ENCODE data around the gene MERTK.
"Not testable (repeated sequence)": the region's sequence is repeated elsewhere in the genome, so short reads cannot be mapped to it uniquely, and the experiment has no call there.

MERTK gene

GRCh38 chr2:112054847-112055729 is 156.7 kb downstream of the MERTK start, which contains the start of gene TMEM87B:
Gene TMEM87B (plus strand): TSS chr2:112055269. CDS start chr2:112055592, 323 bp downstream.
- Histone ChIP-seq H3K27ac (ENCODE audit: low read depth, low read length, severe bottlenecking) (peak within 1 kb of the TSS; percentile 79), H3K36me3 (ENCODE audit: control insufficient read depth, insufficient read depth, low read length) (peaks cover 26% of the 10 kb centered on the region), H3K9me3 (ENCODE audit: control insufficient read depth, low read length) (no peaks in the 10 kb centered on the region), H3K4me3 (ENCODE audit: extremely low read depth, insufficient read depth, low read length, poor library complexity, severe bottlenecking) (peak within 1 kb of the TSS; percentile 85), H3K4me1 (ENCODE audit: control insufficient read depth, insufficient read depth, low read length, poor library complexity, severe bottlenecking) (peaks cover 25% of the 10 kb centered on the region)
- WGBS, 2 experiments (ENCODE audit: insufficient coverage in 2 of 2) = 0% methylated on average over 50 to 63 of the region's 90 CpGs

GRCh38 chr2:112055730-112056625 is 157.6 kb downstream of the MERTK start:
- Histone ChIP-seq H3K4me3 (ENCODE audit: extremely low read depth, insufficient read depth, low read length, poor library complexity, severe bottlenecking) (peak overlapping the region; percentile 85), H3K36me3 (ENCODE audit: control insufficient read depth, insufficient read depth, low read length) (peaks cover 32% of the 10 kb centered on the region), H3K4me1 (ENCODE audit: control insufficient read depth, insufficient read depth, low read length, poor library complexity, severe bottlenecking) (peaks cover 25% of the 10 kb centered on the region), H3K9me3 (ENCODE audit: control insufficient read depth, low read length) (no peaks in the 10 kb centered on the region), H3K27ac (ENCODE audit: low read depth, low read length, severe bottlenecking) (peak overlapping the region; percentile 79)
- 1% methylated on average over 33 to 36 of the region's 42 CpGs for WGBS, 2 experiments (ENCODE audit: insufficient coverage in 2 of 2)

- Histone ChIP-seq H3K4me3 (ENCODE audit: extremely low read depth, insufficient read depth, low read length, poor library complexity, severe bottlenecking) (peak overlapping the region; percentile 85), H3K4me1 (ENCODE audit: control insufficient read depth, insufficient read depth, low read length, poor library complexity, severe bottlenecking) (peaks cover 25% of the 10 kb centered on the region), H3K36me3 (ENCODE audit: control insufficient read depth, insufficient read depth, low read length) (peaks cover 39% of the 10 kb centered on the region), H3K9me3 (ENCODE audit: control insufficient read depth, low read length) (no peaks in the 10 kb centered on the region), H3K27ac (ENCODE audit: low read depth, low read length, severe bottlenecking) (peak overlapping the region; percentile 79)
- WGBS, 2 experiments (ENCODE audit: insufficient coverage in 2 of 2) = 88% methylated on average over 2 of the region's 3 CpGs; no CpG with 5 or more reads in 1 of the 2 experiments
Measured at GRCh38 chr2:112056626-112056987, 158.2 kb downstream of the MERTK start.

- Histone ChIP-seq H3K27ac (ENCODE audit: low read depth, low read length, severe bottlenecking) (no peak overlapping the region), H3K9me3 (ENCODE audit: control insufficient read depth, low read length) (no peaks in the 10 kb centered on the region), H3K4me1 (ENCODE audit: control insufficient read depth, insufficient read depth, low read length, poor library complexity, severe bottlenecking) (peaks cover 22% of the 10 kb centered on the region), H3K4me3 (ENCODE audit: extremely low read depth, insufficient read depth, low read length, poor library complexity, severe bottlenecking) (no peak overlapping the region), H3K36me3 (ENCODE audit: control insufficient read depth, insufficient read depth, low read length) (peaks cover 68% of the 10 kb centered on the region)
- WGBS, 2 experiments (ENCODE audit: insufficient coverage in 2 of 2) = 78 to 89% methylated on average over 2 of the region's 2 CpGs
Measured at GRCh38 chr2:112059671-112060070, 161.3 kb downstream of the MERTK start.

- Histone ChIP-seq H3K27ac (ENCODE audit: low read depth, low read length, severe bottlenecking) (no peak overlapping the region), H3K9me3 (ENCODE audit: control insufficient read depth, low read length) (no peaks in the 10 kb centered on the region), H3K4me1 (ENCODE audit: control insufficient read depth, insufficient read depth, low read length, poor library complexity, severe bottlenecking) (peaks cover 36% of the 10 kb centered on the region), H3K36me3 (ENCODE audit: control insufficient read depth, insufficient read depth, low read length) (peaks cover 82% of the 10 kb centered on the region), H3K4me3 (ENCODE audit: extremely low read depth, insufficient read depth, low read length, poor library complexity, severe bottlenecking) (no peak overlapping the region)
- WGBS, 2 experiments (ENCODE audit: insufficient coverage in 2 of 2) = no CpG with 5 or more reads among the region's 1 CpG
Measured at GRCh38 chr2:112061299-112061698, 162.9 kb downstream of the MERTK start.

GRCh38 chr2:112061840-112062239 is 163.4 kb downstream of the MERTK start:
- no peak overlapping the region for H3K4me3 ChIP-seq (ENCODE audit: extremely low read depth, insufficient read depth, low read length, poor library complexity, severe bottlenecking)
- H3K4me1 ChIP-seq (ENCODE audit: control insufficient read depth, insufficient read depth, low read length, poor library complexity, severe bottlenecking) = peaks cover 37% of the 10 kb centered on the region
- WGBS, 2 experiments (ENCODE audit: insufficient coverage in 2 of 2) = no CpG with 5 or more reads among the region's 2 CpGs
- H3K27ac ChIP-seq (ENCODE audit: low read depth, low read length, severe bottlenecking) = no peak overlapping the region
- no peaks in the 10 kb centered on the region for H3K9me3 ChIP-seq (ENCODE audit: control insufficient read depth, low read length)
- peaks cover 85% of the 10 kb centered on the region for H3K36me3 ChIP-seq (ENCODE audit: control insufficient read depth, insufficient read depth, low read length)

- peaks cover 90% of the 10 kb centered on the region for H3K36me3 ChIP-seq (ENCODE audit: control insufficient read depth, insufficient read depth, low read length)
- peaks cover 28% of the 10 kb centered on the region for H3K4me1 ChIP-seq (ENCODE audit: control insufficient read depth, insufficient read depth, low read length, poor library complexity, severe bottlenecking)
- H3K4me3 ChIP-seq (ENCODE audit: extremely low read depth, insufficient read depth, low read length, poor library complexity, severe bottlenecking) = no peak overlapping the region
- peaks cover 3% of the 10 kb centered on the region for H3K9me3 ChIP-seq (ENCODE audit: control insufficient read depth, low read length)
- WGBS, 2 experiments (ENCODE audit: insufficient coverage in 2 of 2) = 100% methylated on average over 1 of the region's 1 CpG; no CpG with 5 or more reads in 1 of the 2 experiments
- no peak overlapping the region for H3K27ac ChIP-seq (ENCODE audit: low read depth, low read length, severe bottlenecking)
Measured at GRCh38 chr2:112062894-112063293, 164.5 kb downstream of the MERTK start.

GRCh38 chr2:112065486-112065885 is 167.1 kb downstream of the MERTK start:
- 94 to 100% methylated on average over 2 of the region's 5 CpGs for WGBS, 2 experiments (ENCODE audit: insufficient coverage in 2 of 2)
- Histone ChIP-seq H3K9me3 (ENCODE audit: control insufficient read depth, low read length) (peaks cover 11% of the 10 kb centered on the region), H3K36me3 (ENCODE audit: control insufficient read depth, insufficient read depth, low read length) (peaks cover 94% of the 10 kb centered on the region), H3K27ac (ENCODE audit: low read depth, low read length, severe bottlenecking) (peak overlapping the region; percentile 64), H3K4me3 (ENCODE audit: extremely low read depth, insufficient read depth, low read length, poor library complexity, severe bottlenecking) (no peak overlapping the region), H3K4me1 (ENCODE audit: control insufficient read depth, insufficient read depth, low read length, poor library complexity, severe bottlenecking) (peaks cover 22% of the 10 kb centered on the region)

GRCh38 chr2:112065966-112066365 is 167.6 kb downstream of the MERTK start:
- H3K9me3 ChIP-seq (ENCODE audit: control insufficient read depth, low read length) = peaks cover 11% of the 10 kb centered on the region
- no CpG with 5 or more reads among the region's 1 CpG for WGBS, 2 experiments (ENCODE audit: insufficient coverage in 2 of 2)
- H3K4me1 ChIP-seq (ENCODE audit: control insufficient read depth, insufficient read depth, low read length, poor library complexity, severe bottlenecking) = peaks cover 22% of the 10 kb centered on the region
- H3K27ac ChIP-seq (ENCODE audit: low read depth, low read length, severe bottlenecking) = peak overlapping the region; percentile 64
- peaks cover 94% of the 10 kb centered on the region for H3K36me3 ChIP-seq (ENCODE audit: control insufficient read depth, insufficient read depth, low read length)
- H3K4me3 ChIP-seq (ENCODE audit: extremely low read depth, insufficient read depth, low read length, poor library complexity, severe bottlenecking) = no peak overlapping the region

- H3K27ac ChIP-seq (ENCODE audit: low read depth, low read length, severe bottlenecking); H3K4me3 ChIP-seq (ENCODE audit: extremely low read depth, insufficient read depth, low read length, poor library complexity, severe bottlenecking): not testable (repeated sequence)
- Histone ChIP-seq H3K4me1 (ENCODE audit: control insufficient read depth, insufficient read depth, low read length, poor library complexity, severe bottlenecking) (peaks cover 16% of the 10 kb centered on the region), H3K36me3 (ENCODE audit: control insufficient read depth, insufficient read depth, low read length) (peaks cover 90% of the 10 kb centered on the region), H3K9me3 (ENCODE audit: control insufficient read depth, low read length) (peaks cover 23% of the 10 kb centered on the region)
Measured at GRCh38 chr2:112069794-112070193, 171.4 kb downstream of the MERTK start.

Data from mesodermal cell (in vitro differentiated cells).